ENCODE measurements around the gene CACNA1C. TPM values are rescaled to one million over a fixed set of nuclear protein-coding genes. Genes with fewer than 3 reads are reported as not detected.

CACNA1C gene
- total RNA-seq, 1 donor from 2014 or later: 0.42 TPM

DNA sequence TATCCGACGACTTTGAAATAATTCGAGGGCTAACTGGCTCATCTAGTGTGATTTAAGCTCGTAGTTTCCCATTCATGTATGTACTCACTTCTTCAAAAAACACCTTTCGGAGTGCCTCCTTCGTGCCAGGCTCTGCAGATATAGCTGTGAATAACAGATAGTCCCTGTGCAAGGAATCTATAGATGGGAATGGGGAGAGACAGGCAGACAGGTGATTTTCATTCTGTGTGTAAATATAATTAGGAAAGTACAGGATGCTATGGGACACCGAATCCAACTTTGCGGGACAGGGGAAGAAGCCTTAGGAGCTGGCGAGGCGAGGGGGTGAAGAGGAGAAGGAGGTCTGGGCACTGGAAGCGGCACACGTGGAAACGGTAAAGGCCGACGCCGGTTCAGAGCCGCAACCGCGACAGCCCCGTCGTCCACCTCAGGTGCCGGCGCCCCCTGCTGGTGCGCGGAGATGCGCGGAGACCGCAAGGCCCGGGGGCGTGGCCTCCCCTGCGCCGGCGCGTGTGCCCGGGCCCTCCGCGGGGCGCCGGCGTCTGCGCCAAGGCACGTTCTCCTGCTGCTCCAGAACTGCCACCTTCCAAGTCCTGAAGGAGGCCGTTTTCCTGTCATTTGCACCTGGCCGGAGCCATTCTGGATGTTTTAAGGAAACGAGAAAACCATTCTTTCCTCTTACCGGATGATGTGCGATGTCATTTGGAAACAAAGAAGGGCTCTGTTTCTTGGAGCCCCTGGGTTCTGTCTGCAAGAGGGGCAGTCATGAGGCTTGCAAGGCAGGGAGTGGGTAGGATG, 18.0 kb upstream of the CACNA1C start:
- intact Hi-C loops (cut with micrococcal nuclease): loop anchor here (1.0 to 10.0 kb wide), 7 partner anchors 18 to 380 kb away; partner anchors contain the start of gene DCP1B

DNA sequence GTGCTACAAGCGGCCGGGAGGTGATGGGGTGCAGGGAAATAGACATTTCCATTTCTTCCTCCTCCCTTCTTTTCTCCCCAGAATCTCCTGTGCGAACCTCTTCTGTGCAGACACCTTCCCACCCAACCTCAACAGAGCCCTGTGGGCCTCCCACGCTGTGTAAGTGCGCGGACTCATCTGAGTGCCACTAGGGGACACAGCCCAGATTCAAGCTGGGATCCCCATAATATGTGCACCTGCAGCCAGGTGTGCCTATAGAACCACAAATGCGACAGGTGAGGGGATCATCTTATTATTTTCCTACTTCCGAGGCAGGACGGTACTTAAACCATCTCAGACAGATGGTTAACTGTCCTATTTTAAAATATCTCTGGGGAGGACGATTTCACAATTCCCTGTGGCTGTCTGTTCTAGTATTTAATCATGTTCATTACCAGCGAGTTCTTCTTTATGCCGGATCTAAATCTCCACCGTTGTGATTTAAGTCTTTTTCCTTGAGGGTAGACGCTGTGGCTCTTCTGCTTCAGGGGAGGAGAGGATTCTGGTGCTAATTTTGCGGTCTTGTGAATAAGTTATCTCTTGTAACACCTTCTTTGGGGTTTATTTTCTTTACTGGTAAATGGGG, 17.2 kb upstream of the CACNA1C start:
- intact Hi-C loops (cut with micrococcal nuclease): loop anchor here (1.0 to 10.0 kb wide), 7 partner anchors 18 to 381 kb away; partner anchors contain the start of gene DCP1B

DNA sequence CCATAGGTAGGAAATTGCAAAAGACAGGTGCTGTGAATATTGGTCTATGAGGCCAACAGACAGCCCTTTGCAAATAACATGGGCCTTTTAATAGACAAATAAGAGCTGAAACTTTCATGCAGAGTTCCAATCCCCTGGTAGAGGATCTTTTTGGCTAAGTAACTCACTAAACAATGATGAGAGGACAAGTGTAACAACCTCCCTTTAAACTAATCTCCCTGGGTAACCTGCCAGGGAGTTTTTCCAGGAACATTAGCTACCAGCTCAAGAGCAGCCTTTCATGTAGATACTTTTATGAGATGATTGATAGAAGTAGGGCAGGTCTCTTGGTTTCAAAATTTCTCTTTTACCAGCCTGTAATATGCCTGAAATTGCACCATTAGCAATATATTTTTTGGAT, 13.8 kb upstream of the CACNA1C start:
- intact Hi-C loops (cut with micrococcal nuclease): loop anchor here (10.0 kb wide), 1 partner anchor 384 kb away; no protein-coding TSS in a partner anchor

DNA sequence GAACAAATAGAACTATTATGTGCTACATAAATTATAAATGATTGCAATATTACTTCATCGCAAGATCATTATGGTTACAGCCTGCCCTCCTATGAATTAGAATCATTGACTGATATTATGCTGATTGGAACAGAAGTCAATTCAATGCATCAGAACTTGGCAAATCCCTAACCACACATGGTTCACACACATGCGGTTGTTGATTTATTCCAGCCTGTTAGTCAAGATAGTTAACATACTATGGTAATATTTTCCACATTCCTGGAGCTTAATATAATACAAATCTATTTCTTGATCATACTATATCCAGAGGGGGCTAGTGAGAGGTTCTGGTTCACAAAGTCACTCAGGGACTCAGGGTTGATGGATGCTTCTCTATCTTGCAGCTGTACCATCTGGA, 9.7 kb upstream of the CACNA1C start:
- intact Hi-C loops (cut with micrococcal nuclease): no loop called here

DNA sequence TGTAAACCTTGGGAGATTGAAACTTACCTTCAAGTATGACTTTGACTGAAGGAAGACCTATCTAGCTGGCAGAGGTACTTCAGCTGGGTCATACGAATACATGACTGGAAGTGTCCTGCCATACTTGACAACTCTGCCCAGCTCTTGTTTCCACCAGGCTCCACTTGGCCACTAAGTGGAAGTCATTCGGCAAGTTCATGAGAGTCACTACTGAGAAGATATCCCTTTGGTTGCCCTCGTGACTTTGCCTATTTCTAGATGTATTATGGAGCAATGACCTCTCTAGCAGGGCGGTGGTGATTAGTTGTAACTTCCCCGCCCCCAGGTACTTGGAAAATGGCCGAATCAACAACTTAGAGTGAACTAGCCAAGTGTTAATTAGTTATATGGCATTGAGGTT, 8.6 kb upstream of the CACNA1C start:
- intact Hi-C loops (cut with micrococcal nuclease): no loop called here

DNA sequence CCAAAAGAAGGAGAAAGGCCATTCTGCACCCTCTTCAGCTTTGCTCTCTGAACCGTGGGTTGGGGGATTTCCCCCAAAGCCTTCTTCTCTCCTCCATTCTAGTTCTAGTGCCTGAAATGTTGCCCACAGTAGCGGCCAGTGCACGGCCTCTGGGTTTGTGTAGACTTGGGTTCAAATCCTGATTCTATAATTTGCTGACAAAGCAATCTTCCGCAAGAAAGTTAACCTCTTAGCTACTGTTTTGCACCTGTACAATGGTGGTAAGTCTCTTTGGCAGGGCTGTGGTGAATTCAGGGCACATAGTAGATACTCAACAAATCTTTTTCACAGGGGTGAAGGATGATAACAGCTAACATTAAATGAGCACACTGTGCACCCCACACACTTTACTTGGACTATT, 5.8 kb upstream of the CACNA1C start:
- intact Hi-C loops (cut with micrococcal nuclease): no loop called here

DNA sequence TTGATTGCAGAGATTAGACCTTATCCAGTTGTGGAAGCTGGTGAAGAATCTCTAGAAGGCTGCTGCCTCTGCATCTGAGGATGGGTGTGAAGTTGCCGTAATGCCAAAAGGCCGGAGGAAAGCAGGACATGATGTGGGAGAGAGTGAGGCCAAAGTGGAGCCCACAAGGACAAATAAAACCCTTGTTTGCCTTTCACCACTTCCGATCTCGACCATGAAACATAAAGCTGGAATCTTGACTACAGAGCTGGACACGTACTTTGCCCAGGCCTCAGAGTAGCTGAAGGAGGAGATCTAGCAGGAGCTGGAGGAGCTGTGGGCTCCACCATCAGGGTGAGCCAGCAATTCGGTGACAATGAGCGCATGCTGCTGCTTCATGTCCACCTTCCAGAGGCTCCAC, 5.0 kb upstream of the CACNA1C start:
- intact Hi-C loops (cut with micrococcal nuclease): no loop called here

DNA sequence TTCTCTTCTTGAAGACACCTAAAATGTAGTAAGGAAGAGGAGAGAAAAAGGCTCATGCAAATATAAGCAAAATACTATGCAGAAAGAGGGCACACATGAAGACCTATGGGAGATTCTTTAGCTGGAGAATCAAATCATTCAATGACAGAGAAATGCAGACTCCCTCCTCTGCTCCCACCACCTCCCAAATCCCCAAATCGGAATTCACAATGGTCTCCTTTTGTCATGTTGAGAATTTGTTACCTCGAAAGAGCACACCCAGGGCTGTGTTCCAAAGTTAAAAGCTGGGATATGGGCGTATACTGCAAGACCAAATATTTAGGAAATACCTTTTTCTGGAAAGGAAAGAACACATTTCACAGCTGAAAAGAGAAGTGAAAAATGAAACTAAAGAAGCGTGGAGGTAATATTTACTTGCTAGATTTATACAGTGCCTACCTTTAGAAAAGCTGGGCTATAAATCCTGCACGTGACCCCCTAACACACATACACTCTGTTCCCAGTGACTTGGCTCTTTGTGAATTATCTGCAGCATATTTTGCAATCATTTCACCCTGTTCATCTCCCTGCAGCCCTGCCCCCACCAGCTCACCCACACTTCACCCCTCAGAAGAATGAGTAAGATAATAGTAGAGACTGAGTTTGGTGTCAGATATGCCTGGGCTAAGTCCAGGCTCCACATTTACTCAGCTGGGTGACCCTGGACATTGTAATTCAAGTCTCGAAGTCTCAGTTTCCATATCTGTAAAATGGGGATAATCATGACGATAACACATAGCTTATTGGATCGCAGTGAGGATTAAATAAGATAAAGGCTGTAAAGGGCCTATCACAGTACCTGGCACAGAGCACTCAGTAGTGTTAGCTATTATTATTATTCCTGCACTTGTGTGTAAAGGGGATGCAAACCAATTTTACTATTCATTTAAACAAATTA, 2.9 kb upstream of the CACNA1C start:
- intact Hi-C loops (cut with micrococcal nuclease): loop anchor here (10.0 kb wide), 1 partner anchor 315 kb away; no protein-coding TSS in a partner anchor

DNA sequence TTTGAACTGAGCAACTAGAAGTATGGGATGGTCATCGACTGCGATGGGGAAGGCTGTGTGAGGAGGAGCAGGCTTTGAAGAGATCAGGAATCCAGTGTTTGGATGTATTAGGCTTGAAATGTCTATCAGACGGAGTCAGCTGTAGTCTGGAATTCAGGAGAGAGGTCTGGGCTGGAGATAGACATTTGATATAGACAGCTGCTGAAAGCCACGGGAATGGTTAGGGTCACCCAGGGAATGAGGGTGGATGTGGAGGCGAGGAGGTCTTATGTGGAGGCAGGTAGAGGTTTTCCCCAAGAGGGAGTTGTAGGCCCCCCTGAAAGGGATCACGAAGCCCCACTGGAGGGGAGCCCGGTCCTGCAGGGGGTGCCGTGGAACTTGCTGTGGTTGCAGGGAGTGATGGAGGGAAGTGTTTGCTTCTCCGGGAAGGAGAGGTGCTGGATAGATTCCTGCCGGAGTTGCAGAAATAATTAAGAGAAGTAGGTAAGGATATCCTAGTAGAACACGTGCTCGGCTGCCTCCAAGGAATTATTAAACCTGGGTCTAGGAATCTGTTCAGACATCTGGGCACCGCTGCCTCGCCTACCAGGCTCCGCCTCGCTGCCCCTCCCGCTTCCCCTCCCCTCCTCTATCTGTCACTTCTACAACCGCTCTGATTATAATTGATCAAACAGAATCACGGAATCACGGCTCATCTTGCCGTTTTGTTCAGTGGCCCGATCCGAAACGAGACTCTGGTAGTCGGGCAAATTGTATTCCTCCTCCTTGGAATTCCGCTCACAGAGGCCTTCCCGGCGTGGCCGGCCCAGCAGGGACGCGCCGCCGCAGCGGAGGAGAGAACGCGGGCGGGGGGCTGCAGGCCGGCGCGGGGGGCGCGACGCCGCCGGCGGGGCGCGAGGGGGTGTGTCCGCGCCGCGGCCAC, 826 bp upstream of the CACNA1C start:
- intact Hi-C loops (cut with micrococcal nuclease): loop anchor here (10.0 kb wide), 1 partner anchor 313 kb away; no protein-coding TSS in a partner anchor

DNA sequence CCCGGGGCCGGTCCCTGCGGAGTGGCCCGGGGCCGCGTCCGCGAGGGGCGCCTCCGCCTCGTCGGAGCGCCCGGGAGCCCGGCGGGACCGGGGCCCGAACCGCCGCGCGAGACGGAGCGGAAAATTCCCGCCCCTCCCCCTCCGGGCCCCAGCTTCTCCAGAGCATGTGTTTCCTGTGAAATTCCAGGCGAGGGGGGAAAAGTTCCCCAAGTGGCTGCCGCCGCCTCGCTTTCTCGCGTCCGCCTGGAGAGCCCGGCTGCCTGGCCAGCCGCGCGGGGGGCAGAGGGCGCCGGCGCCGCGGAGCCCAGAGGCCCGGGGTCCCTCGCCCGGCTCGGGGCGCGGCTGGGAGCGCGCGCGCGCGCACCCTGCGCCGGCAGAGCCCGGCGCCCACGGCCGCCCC, 904 bp downstream of the CACNA1C start:
- intact Hi-C loops (cut with micrococcal nuclease): loop anchor here (1.0 to 10.0 kb wide), 3 partner anchors 18 to 311 kb away; partner anchors contain the start of gene DCP1B

DNA sequence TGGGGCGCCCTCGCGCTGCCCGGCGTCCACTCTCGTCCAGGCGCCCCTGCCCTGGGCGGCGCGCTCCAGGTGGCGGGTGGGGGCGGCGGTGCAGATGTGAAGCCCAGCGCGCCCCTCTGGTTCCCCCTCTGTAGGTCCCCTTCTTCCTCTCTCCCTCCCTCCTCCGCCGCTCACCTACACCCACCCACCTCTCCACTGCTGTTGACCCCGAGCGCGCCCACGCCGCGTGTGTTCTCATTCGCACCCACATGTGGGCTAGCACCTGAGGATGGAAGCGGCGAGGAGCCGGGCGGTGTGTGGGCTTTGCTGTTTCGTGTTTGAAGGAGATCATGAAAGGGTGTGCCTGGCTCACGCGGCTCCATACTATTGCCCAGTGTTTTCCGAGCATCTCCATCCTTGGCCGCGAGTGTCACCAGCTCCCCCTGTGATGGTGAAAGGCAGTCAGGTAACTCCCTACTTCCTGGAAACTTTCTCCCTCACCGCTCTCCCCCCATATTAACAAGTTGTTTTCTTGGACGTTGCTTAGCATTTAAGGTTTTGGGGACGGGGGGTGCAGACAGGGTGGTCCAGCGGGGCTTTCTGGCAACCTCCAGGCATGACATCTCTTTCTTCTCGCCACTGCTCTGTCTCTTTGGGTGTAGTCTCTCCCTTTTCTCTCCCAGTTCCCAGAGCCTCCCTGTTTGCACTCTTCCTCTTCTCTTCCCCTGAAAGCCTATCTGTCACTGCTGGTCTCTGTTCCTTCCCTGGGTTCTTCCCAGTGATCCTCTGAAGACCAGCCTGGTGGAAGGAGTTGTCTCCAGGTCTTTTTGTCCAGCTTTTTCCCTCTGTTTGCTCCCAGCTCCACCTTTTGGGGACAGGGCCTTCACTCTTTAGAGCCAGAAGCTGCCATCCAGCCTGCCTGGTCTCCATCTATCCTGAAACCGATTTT, 1.6 kb downstream of the CACNA1C start:
- intact Hi-C loops (cut with micrococcal nuclease): loop anchor here (10.0 kb wide), 1 partner anchor 310 kb away; no protein-coding TSS in a partner anchor

DNA sequence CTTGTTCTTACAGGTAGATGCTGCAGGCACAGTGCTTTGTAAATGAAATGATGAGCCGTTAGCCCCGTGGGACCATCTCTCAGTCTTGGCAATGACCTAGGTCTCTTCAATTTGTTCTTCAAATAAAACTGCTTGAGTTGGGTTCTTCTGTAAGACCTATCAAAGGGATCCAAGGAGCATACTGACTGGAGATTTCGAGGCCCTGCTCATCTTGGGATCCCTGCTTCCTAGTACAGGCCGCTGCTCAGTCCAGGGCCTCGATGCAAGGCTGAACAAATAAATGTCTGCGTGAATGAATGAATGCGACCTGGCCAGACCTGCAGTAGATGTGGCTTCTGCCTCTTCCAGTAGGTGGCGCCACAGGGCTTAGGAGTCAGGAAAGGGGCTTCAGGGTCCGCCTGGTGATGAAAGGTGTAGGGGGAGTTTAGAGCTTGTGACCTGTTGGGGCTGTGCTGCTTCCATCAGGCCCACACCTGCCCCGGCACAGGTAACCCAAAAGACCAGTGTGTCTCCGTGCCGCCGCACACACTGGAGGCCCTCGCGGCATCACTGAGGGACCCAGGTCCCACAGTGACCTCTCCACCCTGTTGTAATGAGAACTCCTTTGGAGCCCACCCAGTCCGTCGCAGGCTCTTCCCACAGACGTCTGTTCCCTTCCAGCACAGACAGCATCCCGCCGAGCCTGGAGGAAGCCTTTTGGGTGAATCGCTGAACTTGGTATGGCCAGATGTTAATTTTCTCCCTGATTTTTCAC, 4.4 kb downstream of the CACNA1C start:
- intact Hi-C loops (cut with micrococcal nuclease): loop anchor here (1.0 to 10.0 kb wide), 2 partner anchors 234 to 308 kb away; no protein-coding TSS in a partner anchor

DNA sequence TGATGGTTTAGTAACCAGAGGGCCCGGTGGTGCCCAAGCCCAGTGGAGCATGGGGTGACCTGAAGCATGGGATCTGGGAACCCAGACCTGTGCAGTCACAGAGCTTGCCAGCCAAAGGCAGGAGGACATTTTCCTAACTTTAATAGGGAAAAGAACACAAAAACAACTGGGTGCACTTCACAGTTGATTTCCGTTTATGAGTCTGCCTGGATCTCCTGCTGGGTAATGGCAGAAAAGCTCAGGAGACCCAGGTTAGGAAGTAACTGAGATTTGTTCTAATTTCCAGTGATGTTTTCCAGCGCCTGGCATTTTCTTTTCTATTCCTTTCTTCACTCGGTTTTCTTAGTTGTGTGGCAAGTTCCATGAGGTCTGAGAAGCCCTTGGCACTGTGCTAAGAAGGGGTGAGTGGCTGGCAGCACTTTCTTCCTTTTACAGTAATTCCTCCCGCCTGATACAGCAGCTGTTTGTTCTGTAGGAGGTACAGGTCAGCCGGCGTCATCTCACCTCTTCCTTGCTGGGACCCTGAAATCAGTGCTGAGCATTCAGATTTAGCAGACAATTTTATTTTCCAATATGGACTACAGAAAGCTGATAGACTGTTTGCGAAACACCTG, 5.1 kb downstream of the CACNA1C start:
- intact Hi-C loops (cut with micrococcal nuclease): loop anchor here (1.0 to 10.0 kb wide), 2 partner anchors 233 to 307 kb away; no protein-coding TSS in a partner anchor

DNA sequence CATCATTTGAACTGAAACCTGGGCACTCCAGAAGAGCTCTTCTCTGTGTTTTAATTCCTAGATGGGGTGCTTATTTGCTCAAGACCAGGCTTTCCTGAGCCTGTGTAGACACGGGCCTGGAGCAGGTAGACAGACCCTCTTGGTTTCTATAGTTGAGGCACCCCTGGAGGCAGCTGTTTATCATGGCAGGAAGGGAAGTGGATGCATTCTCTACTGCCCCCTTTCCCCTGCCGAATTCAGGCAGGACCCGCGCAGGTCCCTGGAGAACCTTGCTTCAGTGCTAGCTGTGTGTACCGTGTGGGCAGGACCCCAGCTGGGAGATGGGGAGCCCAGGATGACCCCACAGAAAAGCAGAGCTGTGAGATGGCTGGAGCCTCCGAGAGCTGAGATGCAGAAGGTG, 6.0 kb downstream of the CACNA1C start:
- intact Hi-C loops (cut with micrococcal nuclease): loop anchor here (10.0 kb wide), 1 partner anchor 306 kb away; no protein-coding TSS in a partner anchor

DNA sequence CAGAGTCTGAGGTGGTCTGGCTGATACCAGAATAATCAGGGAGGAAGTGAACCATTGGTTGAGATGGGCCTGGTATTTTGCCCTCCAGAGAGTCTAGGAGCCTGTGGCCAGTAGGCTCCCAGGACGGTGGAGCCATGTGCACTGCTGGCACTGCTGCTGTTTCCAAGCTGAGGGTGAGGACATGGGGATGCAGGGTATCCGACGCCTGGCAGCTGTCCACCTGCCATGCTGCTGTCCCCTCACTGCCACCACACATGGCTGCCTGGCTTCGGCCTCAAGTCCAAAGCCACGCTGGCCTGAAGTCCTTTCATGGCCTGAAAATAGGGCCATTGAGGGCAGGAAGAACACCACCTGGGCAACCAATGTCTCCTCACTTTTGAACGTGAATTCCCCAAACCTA, 8.6 kb downstream of the CACNA1C start:
- intact Hi-C loops (cut with micrococcal nuclease): no loop called here

DNA sequence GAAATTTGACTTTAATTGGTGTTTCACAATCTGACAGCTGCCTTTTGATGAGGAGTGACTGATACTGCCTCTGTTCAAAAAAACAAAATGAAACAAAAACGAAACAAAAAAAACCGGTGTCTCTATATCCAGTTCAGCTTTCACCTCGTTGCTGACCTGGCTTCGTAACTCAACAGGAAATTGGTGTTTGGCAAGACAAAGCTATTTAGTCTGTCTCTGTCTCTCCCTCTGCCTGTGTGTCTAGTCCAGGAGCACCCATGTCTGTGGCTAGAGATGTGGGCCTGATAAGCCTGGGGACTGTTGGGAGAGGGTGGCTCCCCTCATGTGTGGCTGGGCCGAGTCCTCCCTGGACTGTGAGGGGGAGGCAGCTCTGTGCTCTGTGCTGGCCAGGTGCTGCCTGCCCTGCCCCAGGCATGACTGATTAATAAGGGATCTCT, 11.3 kb downstream of the CACNA1C start:
- intact Hi-C loops (cut with micrococcal nuclease): loop anchor here (1.0 to 2.0 kb wide), 3 partner anchors 29 to 519 kb away; partner anchors contain the start of gene DCP1B

DNA sequence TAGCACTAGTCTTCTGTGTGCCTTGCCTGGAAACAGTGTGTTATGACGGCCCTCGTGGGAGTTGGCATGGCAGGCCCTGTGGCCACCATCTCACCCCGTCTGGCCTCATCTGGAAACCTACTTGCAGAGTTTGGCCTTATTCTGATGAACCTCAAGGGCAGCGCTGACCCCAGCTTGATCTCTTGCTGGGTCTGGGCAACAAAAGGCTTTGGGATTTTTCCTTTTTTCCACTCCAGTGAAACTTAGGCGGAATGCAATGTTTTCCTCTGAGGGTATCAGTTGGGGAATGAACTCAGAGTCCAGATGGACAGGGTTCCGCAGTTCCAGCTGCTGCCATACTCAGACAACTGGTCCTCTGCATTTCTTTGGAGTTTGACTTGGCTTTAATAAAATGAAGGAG, 15.9 kb downstream of the CACNA1C start:
- intact Hi-C loops (cut with micrococcal nuclease): no loop called here
